Measurements from ENCODE around the gene TLCD5.

Gene TLCD5

GRCh38 chr11:120338107-120338933, 13.2 kb downstream of the TLCD5 start:
- DNase-seq, result no peak

- DNase-seq, result no peak
Measured at GRCh38 chr11:120339394-120339890, 14.3 kb downstream of the TLCD5 start.

- no peak for DNase-seq
Measured at GRCh38 chr11:120340529-120340928, 15.4 kb downstream of the TLCD5 start.

GRCh38 chr11:120342226-120342625, 17.1 kb downstream of the TLCD5 start:
- DNase-seq, result no peak

GRCh38 chr11:120342678-120343077, 17.6 kb downstream of the TLCD5 start:
- no peak for DNase-seq

GRCh38 chr11:120343429-120343828, 18.3 kb downstream of the TLCD5 start:
- DNase-seq, result no peak

GRCh38 chr11:120344302-120345004, 19.4 kb downstream of the TLCD5 start:
- no peak for DNase-seq

GRCh38 chr11:120346233-120346632, 21.1 kb downstream of the TLCD5 start:
- no peak for DNase-seq

- DNase-seq, result no peak
Measured at GRCh38 chr11:120350637-120351036, 25.5 kb downstream of the TLCD5 start.

- DNase-seq, result no peak
Measured at GRCh38 chr11:120352405-120352804, 27.3 kb downstream of the TLCD5 start.

GRCh38 chr11:120354068-120354467, 29.0 kb downstream of the TLCD5 start:
- no peak for DNase-seq

- DNase-seq, result no peak
Measured at GRCh38 chr11:120354779-120355178, 29.7 kb downstream of the TLCD5 start.

GRCh38 chr11:120357620-120358019, 32.5 kb downstream of the TLCD5 start:
- DNase-seq, result no peak

- DNase-seq, result no peak
Measured at GRCh38 chr11:120358729-120359128, 33.6 kb downstream of the TLCD5 start.

GRCh38 chr11:120363436-120363835, 38.3 kb downstream of the TLCD5 start:
- DNase-seq, result no peak

- DNase-seq, result no peak
Measured at GRCh38 chr11:120365512-120365911, 40.4 kb downstream of the TLCD5 start.

- DNase-seq, result no peak
Measured at GRCh38 chr11:120372296-120372695, 47.2 kb downstream of the TLCD5 start.

- DNase-seq, result no peak
Measured at GRCh38 chr11:120375076-120375475, 50.0 kb downstream of the TLCD5 start.

GRCh38 chr11:120376547-120377182, 51.6 kb downstream of the TLCD5 start:
- no peak for DNase-seq

GRCh38 chr11:120378474-120378873, 53.4 kb downstream of the TLCD5 start:
- DNase-seq, result no peak

GRCh38 chr11:120381401-120381800, 56.3 kb downstream of the TLCD5 start:
- DNase-seq, result no peak
